NB4 (cell line): Measurements from ENCODE around the gene ME3.
"Not testable (repeated sequence)": the region's sequence is repeated elsewhere in the genome, so short reads cannot be mapped to it uniquely, and the experiment has no call there.

ENCODE experiments used
- DNase-seq: peaks from one replicate; pipeline ENCODE4 v3.0.0; 2010; ENCODE audit warnings: low read depth
- H3K4me3 ChIP-seq: one replicate; pipeline ENCODE4 v1.5.1; 2011; ENCODE audit warnings: mild to moderate bottlenecking, low read depth, low read length, moderate library complexity
- CTCF ChIP-seq: IDR thresholded peaks from one replicate; pipeline ENCODE4 v1.5.1; 2012; ENCODE audit warnings: low read depth, low read length
- MAX ChIP-seq: IDR thresholded peaks from 2 replicates; pipeline ENCODE4 v1.6.1; 2011; ENCODE audit warnings: low read depth, low read length
- MYC ChIP-seq: IDR thresholded peaks from 2 replicates; pipeline ENCODE4 v1.6.1; 2011; ENCODE audit warnings: low read depth, low read length
- POLR2A ChIP-seq: IDR thresholded peaks from 2 replicates; pipeline ENCODE4 v1.6.1; 2011; ENCODE audit warnings: mild to moderate bottlenecking; ENCODE audit not compliant: insufficient read length; ENCODE audit errors: extremely low read depth

Gene ME3

GRCh38 chr11:86660736-86661135 lies 11.7 kb downstream of the ME3 start:
- TF ChIP-seq MYC (no peak), POLR2A (no peak), CTCF (no peak), MAX (no peak)
- no peak overlapping the region for H3K4me3 ChIP-seq
- no peak for DNase-seq

GRCh38 chr11:86660088-86660487 lies 12.3 kb downstream of the ME3 start:
- no peak overlapping the region for H3K4me3 ChIP-seq
- DNase-seq = no peak
- TF ChIP-seq CTCF (no peak), MYC (no peak), POLR2A (no peak), MAX (no peak)

GRCh38 chr11:86658534-86658933 lies 13.9 kb downstream of the ME3 start:
- no peak for TF ChIP-seq CTCF
- TF ChIP-seq POLR2A = no peak
- no peak for TF ChIP-seq MYC
- no peak for TF ChIP-seq MAX
- DNase-seq = no peak
- H3K4me3 ChIP-seq = no peak overlapping the region

GRCh38 chr11:86645212-86645611 lies 27.2 kb downstream of the ME3 start:
- DNase-seq = not testable (repeated sequence)

DNA sequence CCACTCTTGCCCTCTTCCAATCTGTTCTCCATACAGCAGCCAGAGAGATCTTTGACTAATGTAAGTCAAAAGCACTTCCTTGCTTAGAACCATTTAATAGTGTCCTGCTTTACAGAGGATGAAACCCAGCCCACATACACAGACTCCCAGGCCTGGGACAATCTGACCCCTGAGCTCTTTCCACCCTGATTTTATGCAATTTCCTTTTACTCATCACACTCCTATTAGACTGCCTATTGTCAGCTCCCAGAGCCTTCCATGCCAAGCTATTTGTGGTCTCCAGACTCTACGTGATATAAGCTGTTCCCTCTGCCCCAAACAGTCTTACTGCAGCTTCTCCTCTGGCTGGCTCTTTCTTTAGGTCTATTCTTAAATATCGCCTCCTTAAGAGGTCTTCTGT lies 28.1 kb downstream of the ME3 start:
- TF ChIP-seq CTCF (no peak), POLR2A (no peak), MYC (no peak), MAX (no peak)
- no peak overlapping the region for H3K4me3 ChIP-seq
- no peak for DNase-seq

More at GRCh38 chr11:86645212-86645611, 27.2 kb downstream of the ME3 start:
- not testable (repeated sequence) for H3K4me3 ChIP-seq

DNA sequence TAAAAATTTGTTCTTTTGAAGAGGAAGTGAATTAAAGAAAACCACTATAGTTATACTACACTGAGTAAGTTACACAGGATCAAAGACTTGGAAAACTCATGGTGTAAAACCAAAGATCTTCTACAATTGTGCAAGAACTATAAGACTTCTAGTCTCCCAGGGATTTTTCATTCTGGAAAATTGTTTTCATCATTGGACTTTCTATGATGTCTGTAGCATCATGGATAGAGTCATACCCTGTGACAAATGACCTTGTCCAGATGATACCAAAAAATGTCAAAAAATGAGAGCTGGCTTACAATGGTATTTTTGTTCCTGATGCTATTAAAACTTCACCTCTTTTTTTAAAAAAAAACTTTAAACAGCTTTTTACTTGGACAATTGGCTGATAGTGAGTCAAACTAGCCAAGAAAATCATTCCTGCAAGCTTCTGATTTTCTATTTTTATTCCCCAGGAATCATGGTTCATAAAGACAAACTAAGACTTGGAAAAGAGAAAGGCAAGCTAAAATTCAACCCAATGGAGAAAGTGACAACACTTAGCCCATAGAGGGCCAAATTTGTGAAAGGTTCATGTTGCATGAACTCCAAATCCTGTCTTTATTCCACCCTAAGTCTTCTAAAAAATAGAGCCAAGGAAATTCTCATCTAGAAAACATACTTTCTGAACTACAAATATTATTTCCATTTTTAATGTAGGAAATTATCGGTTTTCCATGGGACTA lies 30.7 kb downstream of the ME3 start:
- no peak overlapping the region for H3K4me3 ChIP-seq
- DNase-seq = no peak
- no peak for TF ChIP-seq MAX
- no peak for TF ChIP-seq POLR2A
- no peak for TF ChIP-seq MYC
- TF ChIP-seq CTCF = no peak
